Measurements from ENCODE around the gene RASAL3. TPM values are rescaled to one million over a fixed set of nuclear protein-coding genes. Genes with fewer than 3 reads are reported as not detected.

Gene RASAL3
- total and polyA plus RNA-seq, 2 of the 4 experiments (the other 2 are of a cell fraction) = 0.07 TPM; not detected in 1

- H3K18ac ChIP-seq (ENCODE audit: low read depth, low read length) = no peak overlapping the region
- H3K14ac ChIP-seq (replicated peaks; ENCODE audit: low read depth, low read length) = no peak overlapping the region
- intact Hi-C loops (cut with micrococcal nuclease) (no loop called here), in situ Hi-C loops (cut with MboI; ENCODE audit: low sequenced_read_pairs) (loop anchor here (5.0 kb wide), 1 partner anchor 85 kb away; no protein-coding TSS in a partner anchor), dilution Hi-C loops (cut with HindIII; ENCODE audit: low sequenced_read_pairs, unreplicated experiment) (no loop called here)
- no peak overlapping the region for H3K23ac ChIP-seq (ENCODE audit: low read depth, low read length)
- no peak overlapping the region for H2AK5ac ChIP-seq (ENCODE audit: low read depth, low read length)
- H3K4me3 ChIP-seq (ENCODE audit: insufficient read depth, low read depth, low read length) = no peak overlapping the region
- ATAC-seq (ENCODE audit: low read depth) (no peak), DNase-seq (no peak)
- no peak overlapping the region for H2BK15ac ChIP-seq (ENCODE audit: low read depth, low read length)
- no peaks in the 10 kb centered on the region for H3K9me1 ChIP-seq (ENCODE audit: insufficient read depth, low read length)
- ChIA-PET POLR2A (ENCODE audit: unreplicated experiment) (no interaction called here), CTCF (no interaction called here)
- no peak overlapping the region for H4K8ac ChIP-seq (ENCODE audit: low read depth in 2 of 2, low read length in 2 of 2)
- H4K5ac ChIP-seq (ENCODE audit: low read depth, low read length) = no peak overlapping the region
- whole genome bisulfite sequencing, 2 experiments (ENCODE audit: extremely low coverage in 2 of 2, insufficient read length in 1 of 2) = 71% methylated on average over 1 of the region's 6 CpGs; no CpG with 5 or more reads in 1 of the 2 experiments
- H3K56ac ChIP-seq (ENCODE audit: extremely low read depth, insufficient read depth, low read length) = no peak overlapping the region
- H3K9me3 ChIP-seq (ENCODE audit: control insufficient read depth, insufficient read depth, low read length) = no peaks in the 10 kb centered on the region
- no peak overlapping the region for H2AFZ ChIP-seq (replicated peaks; ENCODE audit: low read length, poor library complexity)
- H3K36me3 ChIP-seq (ENCODE audit: control insufficient read depth, insufficient read depth, low read length) = no peaks in the 10 kb centered on the region
- H3K9ac ChIP-seq (ENCODE audit: low read depth, low read length) = no peak overlapping the region
- no peak overlapping the region for H2BK5ac ChIP-seq (ENCODE audit: low read depth, low read length, poor library complexity, severe bottlenecking)
- no peak overlapping the region for H2AK9ac ChIP-seq (replicated peaks; ENCODE audit: low read depth, low read length, poor library complexity)
- no peaks in the 10 kb centered on the region for H3K79me1 ChIP-seq (ENCODE audit: low read depth in 1 of 2, low read length in 2 of 2)
- no peak overlapping the region for H4K91ac ChIP-seq (ENCODE audit: insufficient read depth, low read depth, low read length)
- H2BK20ac ChIP-seq (ENCODE audit: low read depth, low read length) = no peak overlapping the region
- no TSS peak for BruUV-seq (replicated peaks)
- no peaks in the 10 kb centered on the region; the same call in 1 of the 2 replicates for H3K4me1 ChIP-seq (ENCODE audit: control insufficient read depth, insufficient read depth, low read length)
- TF ChIP-seq RCOR1 (IDR thresholded peaks at IDR 0.05; ENCODE audit: insufficient replicate concordance, low read length) = no peak
- TF ChIP-seq CEBPB (IDR thresholded peaks at IDR 0.05; ENCODE audit: low read depth, low read length) = peak; percentile 36; the same call in 1 of the 2 replicates
- no peak overlapping the region for H3K4ac ChIP-seq (ENCODE audit: low read depth, low read length)
- peaks cover 26% of the 10 kb centered on the region for H3K27me3 ChIP-seq (ENCODE audit: control insufficient read depth, insufficient read depth, low read length)
- no peaks in the 10 kb centered on the region for H4K20me1 ChIP-seq (ENCODE audit: insufficient read depth, low read length)
- H2BK120ac ChIP-seq (ENCODE audit: low read depth, low read length) = no peak overlapping the region
- H3K4me2 ChIP-seq (ENCODE audit: low read depth, low read length) = no peak overlapping the region
- H3K27ac ChIP-seq (ENCODE audit: insufficient read depth, low read length) = no peak overlapping the region
These were observed 3.4 kb upstream of the RASAL3 start for GRCh38 chr19:15467734-15468214.
